ENCODE measurements around the gene SLC12A1.

Gene SLC12A1

DNA sequence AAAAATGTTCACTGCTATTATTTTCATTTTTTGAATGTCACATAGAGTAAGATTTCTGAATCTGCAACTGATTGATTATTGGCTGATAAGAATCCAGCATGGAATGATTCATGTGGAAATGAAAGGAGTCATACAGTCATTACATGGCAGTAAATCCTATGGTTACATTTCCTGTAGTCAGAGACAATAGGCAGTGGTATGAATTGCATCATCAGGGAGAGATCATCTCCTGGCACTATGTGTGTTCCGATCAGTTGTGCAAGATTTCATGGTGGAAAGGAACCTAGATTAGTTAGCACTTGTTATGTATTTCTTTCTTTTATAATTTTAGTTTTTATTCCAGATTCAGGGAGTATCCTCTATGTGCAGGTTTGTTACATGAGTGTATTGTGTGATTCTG is 38.8 kb downstream of the SLC12A1 start:
- DNase-seq: no peak

DNA sequence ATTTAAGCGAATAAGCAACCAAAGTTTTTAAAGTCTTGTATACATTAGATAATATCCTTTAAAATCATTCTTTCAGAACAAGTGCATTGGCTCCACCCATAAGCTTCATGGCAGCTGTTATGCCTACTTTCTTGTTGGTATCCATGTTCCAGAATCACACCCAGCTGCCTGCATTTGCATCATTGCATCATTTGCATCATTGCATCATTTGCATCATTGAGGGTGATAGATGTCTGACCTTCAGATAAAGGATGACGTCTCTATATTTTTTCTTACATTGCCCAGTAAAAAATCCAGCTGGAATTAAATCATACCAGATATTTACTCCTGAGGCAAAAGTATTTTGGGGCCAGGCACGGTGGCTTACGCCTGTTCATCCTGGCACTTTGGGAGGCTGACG is 42.3 kb downstream of the SLC12A1 start:
- no peak for DNase-seq

DNA sequence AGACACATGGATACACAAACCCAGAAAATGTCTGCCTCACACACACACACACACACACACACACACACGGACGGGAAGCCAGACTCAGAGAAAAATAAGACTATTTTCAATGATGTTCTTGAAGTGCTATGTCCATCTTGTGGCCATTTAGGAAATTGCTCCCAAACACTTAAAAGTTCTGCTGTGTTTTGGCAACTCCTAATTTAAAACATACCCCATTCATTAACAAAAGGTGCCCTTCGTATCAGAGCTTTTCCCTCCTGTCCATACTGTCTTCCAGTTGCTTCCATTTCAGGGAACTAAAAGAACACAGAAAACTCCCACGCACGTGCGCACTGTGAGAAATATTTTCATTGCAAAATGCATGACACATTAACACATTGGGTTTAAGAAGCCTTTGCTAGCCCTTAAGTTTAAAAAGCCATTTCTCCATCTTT is 44.6 kb downstream of the SLC12A1 start:
- peak in 1 of 5 experiments; percentile 74 for DNase-seq

DNA sequence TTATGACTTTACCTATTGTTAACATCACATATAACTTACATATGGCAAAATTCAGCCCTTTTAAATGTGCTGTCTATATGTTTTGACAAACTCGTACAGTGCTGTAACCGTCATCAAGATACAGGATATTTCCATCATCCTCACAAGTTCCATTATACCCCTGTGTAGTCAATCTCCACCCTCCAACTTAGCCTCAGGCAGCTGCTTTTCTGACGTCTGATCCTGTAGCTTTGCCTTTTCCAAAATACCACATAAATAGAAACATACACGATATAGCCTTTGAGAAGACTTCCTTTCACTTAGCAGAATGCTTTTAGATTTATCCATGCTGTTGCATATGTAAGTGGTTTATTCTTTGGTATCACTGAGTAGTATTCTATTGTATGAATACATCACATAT is 47.1 kb downstream of the SLC12A1 start:
- no peak for DNase-seq

DNA sequence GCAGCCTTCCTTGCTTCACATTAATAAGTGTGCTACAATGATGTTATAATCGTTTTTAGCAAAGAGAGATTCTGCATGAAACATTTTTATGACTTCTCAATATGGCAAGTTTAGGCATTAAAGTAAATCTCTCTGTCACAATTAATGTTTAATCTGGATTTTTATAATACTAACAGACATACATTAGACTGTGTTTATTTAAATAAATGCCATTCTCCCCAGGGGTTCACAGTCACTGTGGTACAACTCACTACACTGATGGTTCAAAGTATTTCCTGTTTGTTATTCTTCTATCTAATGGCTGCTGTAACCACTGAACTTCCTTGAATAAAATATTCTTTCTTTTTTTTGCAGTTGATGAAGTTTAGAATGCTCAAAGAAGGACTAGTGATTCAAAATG is 59.0 kb downstream of the SLC12A1 start:
- DNase-seq: no peak

DNA sequence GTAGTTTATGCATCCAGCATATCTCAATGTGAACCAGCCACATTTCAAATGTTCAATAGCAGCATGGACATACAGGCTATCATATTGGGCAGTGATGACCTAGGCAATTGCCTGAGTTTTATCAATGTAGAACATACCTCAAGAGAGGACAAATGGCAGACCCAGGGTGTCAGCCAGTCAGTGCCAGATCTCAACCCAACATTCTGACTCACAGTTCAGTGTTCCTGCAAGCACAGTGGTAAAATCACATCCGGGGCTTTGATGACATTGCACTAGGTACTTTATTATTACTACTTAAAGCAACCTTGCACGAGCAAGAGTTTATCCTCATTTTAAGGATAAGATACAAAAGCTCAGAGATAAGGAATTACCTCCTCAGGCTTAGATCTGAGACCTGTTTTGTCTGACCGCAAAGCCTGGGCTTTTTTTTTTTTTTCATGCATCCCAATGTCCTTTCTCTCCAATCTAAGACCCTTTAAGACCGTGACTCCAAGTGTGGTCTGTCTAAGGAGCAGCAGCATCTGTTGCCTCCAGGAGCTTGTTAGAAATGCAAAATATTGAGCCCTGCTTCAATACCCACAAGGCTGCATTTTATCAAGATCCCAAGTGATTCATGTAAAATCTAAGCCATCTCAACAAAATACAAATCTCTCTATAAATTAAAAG is 60.1 kb downstream of the SLC12A1 start:
- peak in 1 of 5 experiments; percentile 19 for DNase-seq

DNA sequence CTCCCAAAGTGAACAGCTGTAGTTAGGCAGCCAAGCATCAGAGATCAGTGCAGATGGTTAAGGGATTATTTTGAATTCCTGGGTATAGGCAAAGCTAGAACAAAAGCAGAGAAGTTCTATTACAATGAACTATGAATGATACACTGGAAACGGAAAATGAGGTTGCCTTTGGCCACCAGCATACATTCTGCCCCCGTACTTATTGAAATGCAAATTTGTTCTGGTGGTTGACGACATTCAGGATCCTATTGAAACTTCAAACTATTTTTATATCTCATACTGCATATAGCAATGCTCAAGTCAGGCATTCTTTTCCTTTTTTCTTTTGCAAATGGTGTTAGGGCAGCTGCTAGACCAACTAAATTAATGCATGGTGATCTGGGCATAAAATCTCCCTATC is 61.7 kb downstream of the SLC12A1 start:
- DNase-seq: no peak

DNA sequence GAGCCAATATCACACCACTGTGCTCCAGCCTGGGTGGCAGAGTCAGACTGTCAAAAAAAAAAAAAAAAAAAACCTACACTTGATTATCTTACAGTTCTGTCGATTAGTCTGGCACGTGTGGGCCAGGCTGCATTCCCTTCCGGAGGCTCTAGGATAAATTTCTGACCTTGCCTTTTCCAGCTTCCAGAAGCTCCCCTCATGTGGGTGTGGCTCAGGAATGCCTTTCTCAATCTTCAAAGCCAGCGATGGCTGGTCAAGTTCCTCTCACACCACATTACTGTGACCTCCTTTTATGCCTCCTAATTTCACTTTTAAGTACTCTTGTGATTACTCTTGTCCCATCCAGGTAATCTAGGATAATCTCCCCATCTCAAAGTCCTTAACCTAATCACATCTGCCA is 66.9 kb downstream of the SLC12A1 start:
- no peak for DNase-seq

DNA sequence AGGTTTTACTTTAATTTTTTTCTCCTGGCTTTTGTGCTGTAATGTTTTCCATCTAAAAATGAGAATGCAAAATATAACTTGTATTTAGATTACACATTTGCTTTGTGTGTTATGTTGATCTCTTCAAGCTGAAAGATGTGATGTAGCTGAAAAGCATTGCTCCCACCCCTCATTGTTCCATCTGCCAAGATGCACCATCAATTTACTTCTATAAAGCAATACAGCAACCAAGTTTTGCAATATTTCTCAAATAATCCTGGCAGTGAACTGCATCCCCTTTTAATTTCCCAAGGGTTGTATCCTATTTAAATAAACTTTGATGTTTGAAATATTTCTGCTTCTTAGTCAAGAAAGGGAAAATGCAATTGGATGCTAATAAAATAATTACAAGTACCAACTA is 72.6 kb downstream of the SLC12A1 start:
- no peak for DNase-seq

DNA sequence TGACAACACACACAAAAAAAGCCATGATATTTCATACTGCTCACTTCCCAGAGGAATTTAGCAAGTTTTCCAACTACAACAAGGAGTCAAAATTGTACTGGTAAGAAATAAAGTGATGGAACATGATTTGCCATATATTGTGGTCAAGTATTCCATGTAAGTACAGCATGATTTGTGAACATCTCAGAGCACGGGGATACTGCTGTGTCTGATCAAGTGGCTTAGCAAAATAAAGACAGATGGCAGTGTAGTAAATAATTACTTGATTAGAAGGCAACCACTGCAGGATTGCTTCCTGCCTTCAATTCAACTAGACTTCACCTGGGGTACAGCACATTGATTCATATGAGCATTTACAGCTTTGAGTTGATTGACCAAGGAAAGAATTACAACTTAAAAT is 73.5 kb downstream of the SLC12A1 start:
- DNase-seq: no peak

DNA sequence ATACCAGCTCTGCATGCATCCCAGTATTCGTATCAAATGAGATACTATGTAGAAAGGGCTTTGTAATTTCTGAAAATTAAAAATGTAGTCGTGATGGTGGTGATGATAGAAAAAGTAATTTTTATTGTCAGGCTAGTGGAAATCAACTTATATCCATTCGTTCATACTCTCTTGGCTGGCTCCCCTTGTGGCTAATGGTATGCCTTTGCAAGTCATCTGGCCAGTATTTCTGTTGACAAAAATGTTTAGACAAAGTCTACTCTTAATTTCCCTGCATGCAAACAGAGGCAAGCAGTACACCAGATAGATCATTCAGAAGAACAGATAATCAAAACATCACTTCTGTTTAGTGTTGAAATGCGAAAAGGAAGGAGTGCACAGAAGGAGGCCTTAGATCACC is 75.6 kb downstream of the SLC12A1 start:
- no peak for DNase-seq

DNA sequence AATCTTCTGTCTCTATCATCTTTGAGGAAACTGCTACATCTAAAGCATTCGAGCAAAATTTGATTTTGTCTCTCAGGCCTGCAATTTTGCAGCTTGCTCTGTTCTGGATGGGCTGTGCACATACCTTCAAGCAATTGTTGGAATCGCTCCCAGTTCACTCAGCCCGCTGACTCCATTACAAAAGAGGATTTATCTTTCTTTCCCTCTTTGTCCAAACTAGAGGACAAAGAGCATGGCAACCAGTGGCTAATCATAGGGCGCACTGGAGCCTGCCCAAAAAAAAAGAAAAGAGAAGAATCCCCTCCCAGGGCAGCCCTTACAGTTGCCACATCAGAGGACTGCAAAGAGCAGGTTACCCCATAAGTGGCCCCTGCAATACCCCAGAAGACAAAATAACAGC is 76.1 kb downstream of the SLC12A1 start:
- DNase-seq: no peak

DNA sequence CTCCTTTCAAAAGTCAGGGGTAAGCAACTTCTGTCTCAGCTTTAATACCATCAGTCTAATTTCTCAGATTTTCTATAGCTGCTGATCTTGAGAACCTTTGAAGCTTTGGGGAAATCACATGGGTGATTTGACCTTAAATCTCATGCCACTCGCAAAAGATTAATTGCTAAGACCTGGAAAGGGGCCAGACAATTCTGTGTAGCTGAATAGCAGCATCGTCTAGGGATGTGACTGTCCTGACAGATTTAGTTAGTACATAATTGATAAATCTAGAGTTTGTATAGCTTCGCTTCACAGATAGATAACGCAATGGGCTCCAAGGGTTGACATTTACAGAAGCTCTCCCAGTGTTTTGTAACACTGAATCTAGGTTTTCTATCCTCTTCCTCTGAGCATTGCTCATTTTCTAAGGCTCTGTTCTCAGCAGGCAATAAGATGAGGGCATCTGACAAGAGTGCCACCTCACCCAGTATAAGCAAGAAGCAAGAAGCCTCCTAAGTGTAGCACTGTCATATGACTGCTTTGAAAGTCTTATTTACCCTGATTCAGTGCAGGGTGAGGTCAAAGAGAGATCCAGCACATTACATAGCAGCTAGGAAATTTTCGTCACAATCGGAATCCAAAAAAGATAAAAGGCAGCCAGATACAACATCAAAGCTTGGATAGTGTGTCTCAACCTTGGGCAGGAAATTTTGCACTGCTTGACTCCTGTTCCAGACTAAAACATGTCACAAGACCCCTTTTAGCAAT is 77.5 kb downstream of the SLC12A1 start:
- no peak for DNase-seq

DNA sequence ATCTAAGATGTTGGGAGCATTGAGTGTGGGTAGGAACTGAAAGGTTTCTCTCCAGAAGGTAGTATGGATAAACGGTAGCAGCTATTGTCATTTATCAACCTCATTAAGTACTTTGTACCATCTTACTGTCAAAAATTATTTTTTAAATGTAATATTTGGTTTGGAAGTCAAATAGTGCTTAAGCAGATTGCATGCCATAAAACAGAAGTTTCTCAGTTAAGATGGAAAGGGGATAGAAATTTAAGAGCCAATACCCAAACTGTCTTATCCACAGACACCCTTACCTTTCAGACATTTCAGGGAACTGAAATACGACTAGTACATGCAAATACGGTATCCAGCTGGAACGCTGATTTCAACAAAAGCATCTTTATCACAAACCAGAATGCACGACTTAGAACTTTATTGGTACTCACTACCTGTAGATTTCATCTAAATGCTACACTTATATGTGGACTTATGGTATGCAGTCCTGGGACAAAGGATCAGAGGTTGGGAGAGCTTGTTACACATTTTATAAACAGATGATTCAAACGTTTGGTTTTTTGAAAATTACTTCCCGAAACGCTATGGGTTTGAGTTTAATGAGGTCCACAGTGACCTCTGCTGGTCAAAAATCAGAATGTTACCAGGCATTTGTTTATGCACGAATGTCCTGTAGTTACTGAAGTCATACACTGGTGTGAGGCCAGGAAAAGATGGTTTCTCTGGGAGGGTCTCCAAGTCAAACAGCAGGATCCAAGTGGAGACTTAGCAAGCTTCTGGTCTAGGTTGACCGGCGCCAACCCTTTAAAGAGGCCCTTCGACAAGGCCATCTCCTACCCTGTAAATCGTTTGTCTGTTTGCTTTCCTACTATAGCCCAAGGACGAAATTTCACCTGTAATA is 79.5 kb downstream of the SLC12A1 start:
- peak in 2 of 5 experiments; percentile 1 to 65 for DNase-seq

DNA sequence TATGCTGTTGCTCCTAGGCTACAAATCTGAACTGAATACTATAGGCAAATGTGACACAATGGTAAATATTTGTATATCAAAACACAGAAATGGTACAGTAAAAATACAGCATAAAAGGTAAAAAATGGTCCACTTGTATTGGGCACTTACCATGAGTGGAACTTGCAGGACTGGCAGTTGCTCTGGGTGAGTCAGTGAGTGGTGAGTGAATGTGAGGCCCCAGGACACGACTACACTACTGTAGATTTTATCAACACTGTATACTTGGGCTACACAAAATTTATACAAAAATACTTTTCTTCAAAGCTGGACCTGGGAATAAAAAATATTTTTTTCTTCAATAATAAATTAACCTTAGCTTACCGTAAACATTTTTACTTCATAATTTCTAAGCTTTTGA is 83.5 kb downstream of the SLC12A1 start:
- DNase-seq: no peak

DNA sequence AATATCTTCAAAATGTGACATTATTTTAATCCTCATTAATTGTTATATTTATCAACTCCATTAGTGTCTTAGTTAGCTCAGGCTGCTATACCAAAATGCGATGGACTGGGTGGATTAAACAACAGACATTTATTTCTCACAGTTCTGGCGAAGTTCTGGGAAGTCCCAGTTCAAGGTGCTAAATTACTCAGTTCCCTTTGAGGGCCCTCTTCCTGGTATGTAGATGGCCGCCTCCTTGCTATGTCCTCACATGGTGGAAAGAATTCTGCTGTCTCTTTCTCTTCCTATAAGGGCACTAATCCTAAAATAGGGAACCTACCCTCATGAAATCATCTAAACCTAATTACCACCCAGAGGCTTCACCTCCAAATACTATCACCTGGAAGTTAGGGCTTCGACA is 86.4 kb downstream of the SLC12A1 start:
- no peak for DNase-seq

DNA sequence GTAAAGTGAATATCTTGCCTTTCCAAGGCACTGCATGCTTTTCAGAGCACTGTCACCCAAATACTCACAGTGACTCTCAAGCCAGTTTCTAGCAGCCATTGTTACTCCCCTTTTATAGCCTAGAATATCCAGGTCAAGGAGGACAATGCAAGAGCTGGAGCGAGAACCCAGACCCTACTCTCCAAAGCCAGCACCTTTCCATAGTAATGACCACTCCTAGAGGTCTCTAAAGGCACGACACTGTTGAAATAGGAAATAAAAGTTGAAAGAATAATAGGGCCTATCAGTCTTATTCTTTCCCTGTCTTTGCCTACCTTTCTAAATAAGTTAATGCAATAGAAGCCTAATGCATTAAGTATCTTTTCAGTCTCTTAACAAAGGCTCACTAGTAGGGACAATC is 91.6 kb downstream of the SLC12A1 start:
- no peak for DNase-seq

DNA sequence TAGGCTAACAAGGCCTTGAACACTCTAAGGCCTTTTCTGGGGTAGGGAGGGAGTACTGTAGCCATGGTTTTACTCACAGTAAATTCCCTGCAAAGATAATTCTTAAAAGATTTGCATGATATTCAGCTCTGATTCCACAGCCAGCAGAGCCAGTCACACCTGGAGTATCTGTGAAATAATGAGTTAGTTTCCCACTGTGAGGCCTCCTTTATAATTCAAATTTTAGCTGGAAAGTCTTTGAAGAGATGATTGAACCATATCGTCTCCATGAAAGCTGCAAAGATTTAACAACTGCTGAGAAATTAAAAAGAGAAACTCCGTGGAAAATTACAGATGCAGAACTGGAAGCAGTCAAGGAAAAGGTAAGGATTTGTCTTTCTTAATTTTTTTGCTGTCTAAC is 92.8 kb downstream of the SLC12A1 start:
- DNase-seq: no peak

DNA sequence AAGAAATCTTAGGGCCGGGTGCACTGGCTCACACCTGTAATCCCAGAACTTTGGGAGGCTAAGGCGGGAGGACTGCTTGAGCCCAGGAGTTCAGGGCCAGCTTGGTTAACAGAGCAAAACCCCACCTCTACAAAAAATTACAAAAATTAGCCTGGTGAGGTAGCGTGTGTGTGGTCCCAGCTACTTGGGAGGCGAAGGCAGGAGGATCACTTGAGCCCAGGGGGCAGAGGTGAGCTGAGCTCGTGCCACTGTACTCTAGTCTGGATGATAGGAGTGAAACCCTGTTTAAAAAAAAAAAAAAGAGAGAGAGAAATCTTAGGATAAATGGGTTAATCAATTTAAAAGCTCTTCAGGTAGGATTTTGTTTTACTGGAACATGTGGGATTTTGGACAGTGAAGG is 93.9 kb downstream of the SLC12A1 start:
- DNase-seq: no peak

DNA sequence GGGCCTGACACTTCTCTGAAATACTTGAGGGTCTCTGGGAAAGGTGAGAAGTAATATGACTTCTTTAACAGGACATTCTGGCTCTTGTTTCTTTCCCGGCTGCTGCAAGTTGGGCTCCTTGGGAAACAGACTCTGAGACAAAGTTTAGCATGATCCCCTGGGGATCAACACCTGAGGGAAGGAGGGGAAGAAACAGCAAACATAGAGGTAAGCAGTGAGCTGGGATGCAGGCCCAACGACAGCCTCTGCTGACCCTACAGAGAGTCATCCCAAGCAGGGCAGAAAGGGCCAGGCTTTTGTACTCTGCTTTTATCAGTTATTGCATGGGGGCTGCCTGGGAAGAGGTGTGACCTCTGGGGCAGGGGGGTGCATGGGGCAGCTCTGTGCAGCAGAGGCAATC is 98.3 kb downstream of the SLC12A1 start:
- no peak for DNase-seq

DNA sequence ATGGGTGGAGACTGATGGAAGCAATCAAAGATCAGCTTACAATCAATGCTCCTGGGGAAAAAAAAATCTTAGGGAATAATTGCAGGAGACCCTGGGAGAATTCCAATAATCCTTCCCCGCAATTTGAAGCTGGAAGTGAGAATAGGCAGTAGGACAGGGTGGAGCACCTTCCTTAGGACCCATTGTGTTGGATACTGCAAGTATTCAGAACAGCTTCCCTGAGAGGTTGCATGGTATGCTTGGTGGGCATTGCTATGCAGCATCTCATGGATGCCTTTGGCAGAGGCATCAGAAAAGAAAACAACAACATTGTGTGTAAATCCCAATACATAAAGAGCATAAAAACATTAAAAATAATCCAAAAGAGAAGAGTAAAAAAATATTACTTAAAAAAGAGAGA is 100.5 kb downstream of the SLC12A1 start:
- DNase-seq: no peak

DNA sequence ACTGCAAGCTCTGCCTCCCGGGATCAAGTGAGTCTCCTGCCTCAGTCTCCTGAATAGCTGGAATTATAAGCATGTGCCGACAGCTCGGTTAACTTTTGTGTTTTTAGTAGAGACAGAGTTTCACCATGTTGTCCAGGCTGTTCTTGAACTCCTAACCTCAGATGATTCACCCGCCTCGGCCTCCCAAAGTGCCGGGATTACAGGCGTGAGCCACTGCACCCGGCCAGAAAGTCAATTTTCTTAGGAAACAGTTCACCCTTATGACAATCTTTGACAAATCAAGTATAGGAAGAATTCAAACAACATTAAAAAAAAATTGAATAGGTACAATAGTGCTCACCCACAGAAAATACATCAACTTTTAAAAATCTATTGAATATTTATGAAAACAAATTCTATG is 101.5 kb downstream of the SLC12A1 start:
- DNase-seq: no peak

DNA sequence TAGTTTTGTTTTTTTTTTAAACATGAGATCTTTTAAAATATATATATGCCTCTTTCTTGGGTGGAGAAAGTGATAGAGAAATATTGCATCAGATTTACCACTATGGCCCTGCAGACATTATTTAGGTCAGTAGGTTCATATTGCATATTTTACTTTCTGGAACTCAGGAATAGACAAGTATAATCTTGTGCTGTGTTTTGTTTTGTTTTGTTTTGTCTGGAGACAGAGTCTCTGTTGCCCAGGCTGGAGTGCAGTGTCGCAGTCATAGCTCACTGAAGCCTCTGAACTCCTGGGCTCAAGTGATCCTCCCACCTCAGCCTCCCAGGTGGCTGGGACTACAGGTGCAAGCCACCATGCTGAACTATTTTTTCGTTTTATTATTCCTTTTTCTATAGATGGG is 103.6 kb downstream of the SLC12A1 start:
- DNase-seq: no peak

DNA sequence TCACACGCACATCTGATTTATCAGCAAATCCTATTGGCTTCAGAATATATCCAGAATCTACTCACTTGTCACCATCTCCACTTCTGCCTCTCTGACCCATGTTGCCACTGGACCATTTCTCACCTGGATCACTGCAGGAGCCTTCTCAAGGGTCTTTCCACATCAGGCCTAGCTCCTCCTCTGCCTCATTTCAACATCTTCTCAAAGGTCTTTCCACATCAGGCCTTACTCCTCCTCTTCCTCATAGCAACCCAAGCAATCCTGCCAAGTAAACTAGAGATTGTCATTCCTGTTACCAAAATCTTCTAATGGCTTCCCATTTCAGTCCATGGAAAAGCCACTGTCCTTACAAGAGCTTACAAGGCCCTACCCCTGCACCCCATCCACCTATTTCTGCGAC is 107.1 kb downstream of the SLC12A1 start:
- no peak for DNase-seq
